ENCODE results near the gene APOC3. TPM values are rescaled to one million over a fixed set of nuclear protein-coding genes. Genes with fewer than 3 reads are reported as not detected.

Gene APOC3
- total and polyA plus RNA-seq, 2 donors (not counting 1 experiment from before 2014, with no cell fraction given): not detected

- no peaks in the 10 kb centered on the region for H3K27me3 ChIP-seq (ENCODE audit: control insufficient read depth, insufficient read depth, low read length)
- H4K20me1 ChIP-seq (ENCODE audit: control insufficient read depth, extremely low read depth, insufficient read depth, low read length): no peaks in the 10 kb centered on the region
- H3K79me2 ChIP-seq (ENCODE audit: control insufficient read depth, insufficient read depth, low read length): no peaks in the 10 kb centered on the region
- H3K9ac ChIP-seq (ENCODE audit: insufficient read depth, low read length): no peak overlapping the region
- no peaks in the 10 kb centered on the region for H3K9me3 ChIP-seq (ENCODE audit: control insufficient read depth, insufficient read depth, low read depth, low read length)
- no peak overlapping the region for H2AFZ ChIP-seq (ENCODE audit: low read length)
- DNase-seq (ENCODE audit: low read depth in 2 of 2): no peak
- no peak overlapping the region for H3K4me2 ChIP-seq (ENCODE audit: extremely low read depth, insufficient read depth, low read length)
- H3K4me3 ChIP-seq (replicated peaks in 1 of 4; ENCODE audit: control extremely low read depth in 1 of 4, insufficient read depth in 1 of 4, low read depth in 3 of 4, low read length in 4 of 4): no peak overlapping the region
- TF ChIP-seq CTCF (conservative IDR thresholded peaks at IDR 0.05 in 1 of 2, IDR thresholded peaks at IDR 0.05 in 1 of 2; ENCODE audit: low read depth in 1 of 2, low read length in 2 of 2) (no peak), EZH2 (IDR thresholded peaks at IDR 0.05; ENCODE audit: low read length, missing control alignments) (no peak)
- no peak overlapping the region for H3K27ac ChIP-seq (ENCODE audit: insufficient read depth, low read length)
- peaks cover 2% of the 10 kb centered on the region for H3K4me1 ChIP-seq (ENCODE audit: control insufficient read depth, extremely low read depth, insufficient read depth, low read length)
- peaks cover 15% of the 10 kb centered on the region for H3K36me3 ChIP-seq (ENCODE audit: control insufficient read depth, insufficient read depth, low read length)
Measured at GRCh38 chr11:116860303-116860702, 30.6 kb downstream of the APOC3 start.

- no peak overlapping the region for H3K9ac ChIP-seq (ENCODE audit: insufficient read depth, low read length)
Measured at GRCh38 chr11:116861539-116861938, 31.8 kb downstream of the APOC3 start.

GRCh38 chr11:116862185-116862584 lies 32.5 kb downstream of the APOC3 start:
- Histone ChIP-seq H3K27ac (ENCODE audit: insufficient read depth, low read length) (no peak overlapping the region), H3K4me1 (ENCODE audit: control insufficient read depth, extremely low read depth, insufficient read depth, low read length) (peaks cover 2% of the 10 kb centered on the region)

More at GRCh38 chr11:116861539-116861938, 31.8 kb downstream of the APOC3 start:
- no peaks in the 10 kb centered on the region for H3K27me3 ChIP-seq (ENCODE audit: control insufficient read depth, insufficient read depth, low read length)
- no peaks in the 10 kb centered on the region for H4K20me1 ChIP-seq (ENCODE audit: control insufficient read depth, extremely low read depth, insufficient read depth, low read length)
- peak in 1 of 2 donors; percentile 91 for DNase-seq (ENCODE audit: low read depth in 2 of 2)
- peaks cover 15% of the 10 kb centered on the region for H3K36me3 ChIP-seq (ENCODE audit: control insufficient read depth, insufficient read depth, low read length)
- H3K79me2 ChIP-seq (ENCODE audit: control insufficient read depth, insufficient read depth, low read length): no peaks in the 10 kb centered on the region
- H3K9me3 ChIP-seq (ENCODE audit: control insufficient read depth, insufficient read depth, low read depth, low read length): no peaks in the 10 kb centered on the region
- H3K27ac ChIP-seq (ENCODE audit: insufficient read depth, low read length): no peak overlapping the region
- H2AFZ ChIP-seq (ENCODE audit: low read length): no peak overlapping the region
- peaks cover 2% of the 10 kb centered on the region for H3K4me1 ChIP-seq (ENCODE audit: control insufficient read depth, extremely low read depth, insufficient read depth, low read length)
- H3K4me2 ChIP-seq (ENCODE audit: extremely low read depth, insufficient read depth, low read length): no peak overlapping the region
- no peak for TF ChIP-seq CTCF (conservative IDR thresholded peaks at IDR 0.05 in 1 of 2, IDR thresholded peaks at IDR 0.05 in 1 of 2; ENCODE audit: low read depth in 1 of 2, low read length in 2 of 2)
- TF ChIP-seq EZH2 (IDR thresholded peaks at IDR 0.05; ENCODE audit: low read length, missing control alignments): no peak
- H3K4me3 ChIP-seq (replicated peaks in 1 of 4; ENCODE audit: control extremely low read depth in 1 of 4, insufficient read depth in 1 of 4, low read depth in 3 of 4, low read length in 4 of 4): no peak overlapping the region

More at GRCh38 chr11:116862185-116862584, 32.5 kb downstream of the APOC3 start:
- no peak overlapping the region for H3K9ac ChIP-seq (ENCODE audit: insufficient read depth, low read length)
- DNase-seq (ENCODE audit: low read depth in 2 of 2): no peak
- no peaks in the 10 kb centered on the region for H3K27me3 ChIP-seq (ENCODE audit: control insufficient read depth, insufficient read depth, low read length)
- no peak overlapping the region for H2AFZ ChIP-seq (ENCODE audit: low read length)
- TF ChIP-seq CTCF (conservative IDR thresholded peaks at IDR 0.05 in 1 of 2, IDR thresholded peaks at IDR 0.05 in 1 of 2; ENCODE audit: low read depth in 1 of 2, low read length in 2 of 2) (no peak), EZH2 (IDR thresholded peaks at IDR 0.05; ENCODE audit: low read length, missing control alignments) (no peak)
- H3K9me3 ChIP-seq (ENCODE audit: control insufficient read depth, insufficient read depth, low read depth, low read length): no peaks in the 10 kb centered on the region
- H3K36me3 ChIP-seq (ENCODE audit: control insufficient read depth, insufficient read depth, low read length): peaks cover 18% of the 10 kb centered on the region
- H3K4me3 ChIP-seq (replicated peaks in 1 of 4; ENCODE audit: control extremely low read depth in 1 of 4, insufficient read depth in 1 of 4, low read depth in 3 of 4, low read length in 4 of 4): no peak overlapping the region
- H3K79me2 ChIP-seq (ENCODE audit: control insufficient read depth, insufficient read depth, low read length): no peaks in the 10 kb centered on the region
- no peaks in the 10 kb centered on the region for H4K20me1 ChIP-seq (ENCODE audit: control insufficient read depth, extremely low read depth, insufficient read depth, low read length)
- H3K4me2 ChIP-seq (ENCODE audit: extremely low read depth, insufficient read depth, low read length): no peak overlapping the region

Measured in fibroblast of lung (primary cell).